Ovary (tissue), 3 donors: ENCODE measurements around the gene ABCB6.

Source experiments
- CTCF ChIP-seq, 3 donors: fragments of 450-650 bp in 2 of 3; fragments of 200-600 bp in 1 of 3; IDR thresholded peaks; one replicate each; pipeline versions ENCODE4 v1.5.1 to v1.8.0; 2016 to 2022; ENCODE audit warnings: antibody characterized with exemption in 3 of 3, mild to moderate bottlenecking in 1 of 3
- EP300 ChIP-seq: sonication (generic); formaldehyde crosslinking; IDR thresholded peaks from one replicate; pipeline ENCODE4 v1.6.1; 2017; ENCODE audit warnings: antibody characterized with exemption
- POLR2A ChIP-seq: fragments of 450-650 bp; IDR thresholded peaks from one replicate; pipeline ENCODE4 v1.6.1; 2017; ENCODE audit warnings: antibody characterized with exemption, mild to moderate bottlenecking, moderate library complexity
- donor health status: DM: no; HTN: no; CAD: no.

DNA sequence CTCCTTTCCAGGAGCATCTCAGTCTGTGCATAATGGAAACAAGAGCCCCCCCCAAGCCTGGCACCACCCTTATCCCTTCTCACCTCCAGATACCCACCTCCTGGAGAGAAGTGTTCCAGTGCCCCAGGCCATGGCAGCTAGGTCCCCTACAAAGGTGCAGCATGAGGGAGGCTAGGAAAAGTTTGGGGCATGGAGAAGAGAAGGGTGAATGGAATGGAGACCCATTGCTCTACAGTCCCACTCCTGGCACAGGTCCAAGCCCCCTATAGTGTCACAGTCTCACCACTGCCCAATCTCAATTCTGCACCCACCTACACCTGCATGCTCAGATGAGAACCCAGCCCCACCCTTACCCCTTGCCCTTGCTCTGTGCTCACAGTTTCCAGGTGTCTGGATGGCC is 49.8 kb downstream of the ABCB6 start:
- no peak for TF ChIP-seq POLR2A
- TF ChIP-seq CTCF (IDR thresholded peaks at IDR 0.05): no peak
- TF ChIP-seq EP300: no peak
